Measurements from ENCODE around the gene AOX1. TPM values are rescaled to one million over a fixed set of nuclear protein-coding genes. Genes with fewer than 3 reads are reported as not detected.
"Not testable (repeated sequence)": the region's sequence is repeated elsewhere in the genome, so short reads cannot be mapped to it uniquely, and the experiment has no call there.

AOX1 gene
- polyA plus RNA-seq, 10 donors: 1.1 to 1.6 (median 1.3) TPM

DNA sequence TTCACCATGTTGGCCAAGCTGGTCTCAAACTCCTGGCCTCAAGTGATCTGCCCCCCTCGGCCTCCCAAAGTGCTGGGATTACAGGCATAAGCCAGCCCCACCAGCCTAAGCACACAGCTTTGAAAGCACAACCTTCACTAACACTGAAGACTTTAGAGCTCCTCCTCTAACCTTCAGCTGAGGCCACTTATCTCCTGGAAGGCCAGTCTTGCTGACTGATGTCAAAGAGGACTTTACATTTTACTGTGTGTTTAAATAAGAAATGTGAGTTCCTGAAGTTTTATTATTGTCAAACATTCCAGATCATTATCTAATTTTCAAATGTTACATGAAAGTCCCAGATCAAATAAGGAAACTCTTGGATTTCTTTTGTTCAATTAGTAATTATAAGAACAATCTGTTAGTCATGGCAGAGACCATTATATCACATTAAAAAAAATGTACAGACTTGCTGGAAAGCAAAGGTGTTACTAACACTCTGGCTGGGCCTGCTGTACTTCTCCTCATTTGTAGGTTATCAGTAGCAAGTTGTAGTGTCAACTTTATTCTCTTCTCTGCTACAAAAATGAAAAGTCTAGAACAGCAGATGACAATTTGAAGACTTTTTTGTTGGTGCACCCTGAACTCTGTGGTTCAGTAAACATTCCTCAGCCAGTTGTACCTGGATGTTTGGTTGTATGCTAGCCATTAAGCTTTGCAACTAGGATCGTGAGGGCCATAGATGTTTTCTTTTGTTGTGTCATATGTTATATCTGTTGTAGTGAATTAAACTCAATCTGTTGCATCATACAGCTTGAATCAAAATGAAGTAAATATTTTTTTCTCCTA lies 80.0 kb downstream of the AOX1 start:
- DNase-seq: no peak

DNA sequence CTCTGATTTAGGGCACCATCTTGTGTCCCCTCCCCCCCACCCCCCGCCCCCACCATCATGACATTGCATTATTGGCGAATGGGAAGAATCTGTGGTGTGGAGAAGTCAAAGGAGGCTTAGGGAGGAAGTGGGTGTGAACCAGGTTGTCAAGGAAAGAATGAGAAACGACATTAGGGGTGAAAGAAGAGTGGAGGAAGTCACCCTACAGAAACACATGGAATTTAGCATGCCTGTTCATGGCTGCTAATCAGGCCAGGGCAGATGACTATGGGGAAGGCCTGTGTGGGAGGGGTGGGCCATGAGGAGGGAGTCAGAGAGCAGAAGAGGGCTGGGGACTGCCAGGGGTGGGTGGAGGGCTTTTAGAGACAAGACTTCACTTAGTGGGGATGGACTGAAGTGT lies 81.6 kb downstream of the AOX1 start:
- DNase-seq: no peak

- DNase-seq: no peak
Measured at GRCh38 chr2:200668478-200668877, 82.7 kb downstream of the AOX1 start.

DNA sequence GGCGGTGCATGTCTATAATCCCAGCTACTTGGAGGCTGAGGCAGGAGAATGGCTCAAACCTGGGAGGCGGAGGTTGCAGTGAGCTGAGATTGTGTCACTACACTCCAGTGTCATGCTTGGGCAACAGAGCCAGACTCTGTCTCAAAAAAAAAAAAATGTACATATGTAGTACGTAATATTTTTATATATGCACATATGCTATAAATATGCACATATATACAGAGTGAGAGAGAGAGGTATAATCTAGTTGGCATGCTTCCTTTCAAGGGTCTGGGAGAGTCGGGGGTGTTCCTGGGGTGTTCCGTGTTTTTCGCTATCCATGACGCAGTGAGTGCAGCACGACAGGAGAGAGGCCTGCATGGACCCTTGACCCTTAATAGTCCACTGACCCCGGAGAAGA lies 83.5 kb downstream of the AOX1 start:
- DNase-seq: no peak

- no peak for DNase-seq
Measured at GRCh38 chr2:200670313-200670712, 84.5 kb downstream of the AOX1 start.

GRCh38 chr2:200670751-200671150 lies 84.9 kb downstream of the AOX1 start:
- no peak for DNase-seq

DNA sequence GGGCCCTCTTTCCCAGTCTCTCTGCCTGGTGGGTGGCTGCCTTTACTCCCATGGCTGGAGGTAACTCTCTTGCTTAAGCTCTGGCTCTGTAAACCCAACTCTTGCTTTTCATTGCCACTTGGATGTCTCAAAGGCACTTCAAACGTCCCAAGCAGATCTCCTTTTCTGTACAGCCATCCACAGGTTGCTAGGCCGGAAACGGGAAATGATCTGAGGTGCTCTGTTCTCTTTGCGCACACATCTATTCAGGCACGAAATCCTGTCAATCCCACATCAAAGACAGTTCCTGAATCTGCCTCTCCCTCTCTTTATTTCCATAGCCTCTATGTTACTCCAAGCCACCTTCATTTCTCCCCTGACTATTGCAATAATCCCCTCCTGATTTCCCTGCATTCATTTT lies 87.4 kb downstream of the AOX1 start:
- DNase-seq: no peak

GRCh38 chr2:200674837-200675236 lies 89.0 kb downstream of the AOX1 start:
- DNase-seq: no peak

GRCh38 chr2:200677171-200677570 lies 91.4 kb downstream of the AOX1 start:
- DNase-seq: no peak

GRCh38 chr2:200677721-200678532 lies 92.1 kb downstream of the AOX1 start:
- DNase-seq: peak; percentile 16 to 69 (median 29)

DNA sequence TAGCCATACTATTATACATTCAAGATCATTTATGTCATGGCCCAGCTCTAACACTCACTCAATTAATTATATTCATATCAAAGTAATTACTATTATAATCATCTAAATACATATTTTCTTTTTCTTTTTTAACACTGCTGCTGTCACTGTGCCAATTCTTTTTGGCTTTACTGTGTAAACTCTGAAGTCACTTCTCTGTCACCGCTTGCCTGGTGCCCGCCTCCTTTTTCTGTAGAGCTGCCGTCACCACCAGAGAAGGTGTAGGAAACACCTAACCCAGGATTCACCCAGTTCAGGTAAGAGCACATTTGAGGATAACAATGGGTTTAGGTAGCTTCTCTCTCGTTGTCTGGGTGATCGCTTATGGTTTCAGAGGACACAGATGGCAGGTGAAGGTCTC lies 93.3 kb downstream of the AOX1 start:
- no peak for DNase-seq

DNA sequence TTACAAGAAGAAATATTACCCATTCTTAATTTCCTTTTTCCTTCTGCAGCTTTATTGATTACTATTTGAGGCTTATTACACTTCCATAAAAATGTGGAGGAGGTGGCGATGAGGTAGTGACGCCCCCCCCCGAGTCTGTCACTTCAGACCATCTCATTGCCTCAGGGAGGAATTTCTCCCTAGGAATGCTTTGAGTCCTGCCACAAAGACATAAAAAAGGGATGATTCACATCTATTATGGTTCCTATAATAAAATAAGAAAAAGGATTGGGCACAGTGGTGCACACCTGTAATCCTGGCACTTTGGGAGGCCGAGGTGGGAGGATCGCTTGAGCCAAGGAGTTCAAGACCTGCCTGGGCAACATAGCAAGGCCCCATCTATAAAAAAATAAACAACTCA lies 93.7 kb downstream of the AOX1 start:
- DNase-seq: no peak

- no peak for DNase-seq
Measured at GRCh38 chr2:200681697-200682096, 95.9 kb downstream of the AOX1 start.

DNA sequence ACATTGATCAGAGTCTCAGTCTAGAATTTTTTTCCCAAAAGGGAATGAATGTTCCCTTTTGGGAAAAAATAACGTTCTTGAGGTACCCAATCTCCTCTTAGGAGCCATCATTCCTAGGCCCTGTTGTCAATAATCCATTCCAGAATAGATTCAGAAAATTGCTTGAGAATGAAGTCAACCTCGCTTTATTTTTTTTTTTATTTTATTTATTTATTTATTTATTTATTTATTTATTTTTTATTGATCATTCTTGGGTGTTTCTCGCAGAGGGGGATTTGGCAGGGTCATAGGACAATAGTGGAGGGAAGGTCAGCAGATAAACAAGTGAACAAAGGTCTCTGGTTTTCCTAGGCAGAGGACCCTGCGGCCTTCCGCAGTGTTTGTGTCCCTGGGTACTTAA lies 96.6 kb downstream of the AOX1 start:
- not testable (repeated sequence) for DNase-seq

GRCh38 chr2:200687922-200688920 lies 102.4 kb downstream of the AOX1 start:
- DNase-seq: no peak

DNA sequence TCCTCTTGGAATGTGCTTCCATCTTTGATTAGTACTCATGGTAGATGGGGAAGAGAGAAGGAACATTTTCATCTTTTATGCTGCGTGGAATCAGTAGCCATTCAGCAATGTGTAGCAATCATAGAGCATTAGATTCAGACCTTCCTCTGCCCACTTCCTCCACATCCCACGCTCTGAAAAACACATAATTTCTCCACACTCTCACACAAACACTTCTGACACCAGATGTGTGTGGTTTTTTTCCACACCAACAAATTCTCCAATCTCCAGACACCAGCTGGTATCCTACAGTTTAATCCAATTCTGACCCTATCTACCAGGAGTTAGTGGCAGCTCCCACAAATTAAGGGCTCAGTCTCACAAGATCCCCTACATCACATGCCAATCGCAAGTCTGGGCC lies 103.3 kb downstream of the AOX1 start:
- no peak for DNase-seq

GRCh38 chr2:200693836-200694470 lies 108.1 kb downstream of the AOX1 start:
- no peak for DNase-seq

DNA sequence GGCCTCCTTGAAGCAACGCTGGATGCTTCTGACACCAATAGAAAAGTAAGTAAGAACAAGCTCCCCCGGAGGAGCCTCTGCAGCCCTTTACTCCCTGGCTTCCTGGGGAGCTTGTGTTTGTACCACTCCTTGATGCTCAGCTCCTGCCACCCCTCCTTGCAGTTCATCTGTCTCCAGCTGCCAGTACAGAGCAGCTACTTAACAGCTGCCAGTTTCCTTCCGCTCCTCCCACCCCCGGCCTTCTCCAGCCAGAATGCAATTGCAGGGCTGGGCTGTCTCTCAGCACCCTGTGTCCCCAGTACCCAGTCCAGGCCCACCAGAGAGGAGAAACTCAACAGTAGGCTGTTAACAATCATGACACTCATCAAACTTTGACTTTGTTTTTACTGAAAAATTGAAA lies 109.4 kb downstream of the AOX1 start:
- peak in 1 of 3 donors; percentile 32 for DNase-seq

GRCh38 chr2:200695601-200696000 lies 109.8 kb downstream of the AOX1 start:
- DNase-seq: no peak

GRCh38 chr2:200698217-200698616 lies 112.4 kb downstream of the AOX1 start:
- DNase-seq: no peak

- no peak for DNase-seq
Measured at GRCh38 chr2:200699310-200699709, 113.5 kb downstream of the AOX1 start.

All from muscle of back (tissue), 11 donors.